HG02970 (cell line): Measurements from ENCODE around the gene ATP5ME.
A peak's percentile ranks its signal among the peaks of the same experiment; 100 is the strongest.
"Not testable (repeated sequence)": the region's sequence is repeated elsewhere in the genome, so short reads cannot be mapped to it uniquely, and the experiment has no call there.

Experiments
- ATAC-seq: cut with Tn5 transposase; IDR thresholded peaks from one replicate; pipeline ENCODE4 v1.9.1; 2021; ENCODE audit warnings: mild to moderate bottlenecking, moderate library complexity, moderate number of reproducible peaks; ENCODE audit not compliant: unreplicated experiment, low FRiP score

ATP5ME gene, protein sequence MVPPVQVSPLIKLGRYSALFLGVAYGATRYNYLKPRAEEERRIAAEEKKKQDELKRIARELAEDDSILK

DNA sequence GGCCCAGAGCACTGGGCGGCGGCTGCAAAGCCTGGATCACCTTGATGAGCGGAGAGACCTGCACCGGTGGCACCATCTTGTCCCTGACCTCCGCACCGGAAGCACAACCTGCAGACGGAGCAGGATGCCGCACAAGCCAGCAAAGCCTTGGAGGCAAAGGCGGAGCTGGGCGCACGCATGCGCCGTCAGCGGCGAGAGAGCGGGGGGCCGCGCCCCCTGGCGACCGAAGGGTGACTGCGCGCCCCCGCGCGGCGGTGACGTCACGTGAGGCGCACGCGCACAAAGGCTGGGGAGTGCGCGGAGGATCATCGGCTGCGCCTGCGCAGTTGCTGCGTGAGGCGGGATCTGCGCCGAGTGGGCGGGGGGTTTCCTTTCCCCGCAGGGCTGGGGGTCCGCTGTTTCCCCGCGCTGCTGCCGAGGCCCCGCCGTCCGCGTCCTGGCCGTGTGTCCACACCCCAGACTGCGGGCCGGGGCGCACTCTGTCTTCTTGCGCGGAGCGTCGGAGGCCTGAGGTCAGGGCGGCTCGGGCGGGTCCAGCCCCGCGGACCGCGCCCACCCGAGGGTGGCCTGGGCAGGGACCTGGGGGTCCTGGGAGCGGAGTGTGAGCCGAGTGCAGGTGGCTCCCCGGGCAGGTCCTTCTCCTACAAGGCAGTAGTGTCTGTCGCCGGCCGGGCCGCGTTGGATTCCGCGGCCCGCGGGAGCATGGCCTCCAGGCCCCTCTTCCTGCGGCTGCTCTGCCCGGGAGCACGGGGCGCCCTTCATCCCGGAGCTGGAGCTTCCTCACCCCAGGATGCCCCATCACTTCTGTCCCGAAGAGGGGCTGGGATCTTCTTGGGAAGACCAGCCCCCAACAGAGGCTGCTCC lies at the start of gene ATP5ME, which contains the start of gene MYL5:
TSS of gene ATP5ME (minus strand) at position 105 of the 864 bp plus-strand sequence. CDS start at position 76, 29 bp downstream.
TSS of gene MYL5 (plus strand) at position 371 of the 864 bp plus-strand sequence. CDS start 3,485 bp downstream, outside the sequence.
- ATAC-seq: peak; percentile 81

DNA sequence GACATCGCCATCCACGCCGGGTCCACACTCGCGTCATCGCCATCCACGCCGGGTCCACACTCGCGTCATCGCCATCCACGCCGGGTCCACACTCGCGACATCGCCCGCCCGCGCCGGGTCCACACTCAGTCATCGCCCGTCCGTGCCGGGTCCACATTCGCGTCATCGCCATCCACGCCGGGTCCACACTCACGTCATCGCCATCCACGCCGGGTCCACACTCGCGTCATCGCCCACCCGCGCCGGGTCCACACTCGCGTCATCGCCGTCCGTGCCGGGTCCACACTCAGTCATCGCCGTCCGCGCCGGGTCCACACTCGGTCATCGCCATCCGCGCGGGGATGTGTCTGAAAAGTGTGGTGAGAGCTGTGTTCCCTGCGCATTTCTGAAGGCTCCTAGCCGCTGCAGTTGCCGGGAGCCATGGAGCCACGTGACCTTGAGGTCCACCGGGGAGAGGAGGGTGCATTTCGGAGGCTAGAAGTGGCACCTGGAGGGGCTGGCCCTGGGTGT lies 48.8 kb upstream of the ATP5ME start:
- no peak for ATAC-seq

DNA sequence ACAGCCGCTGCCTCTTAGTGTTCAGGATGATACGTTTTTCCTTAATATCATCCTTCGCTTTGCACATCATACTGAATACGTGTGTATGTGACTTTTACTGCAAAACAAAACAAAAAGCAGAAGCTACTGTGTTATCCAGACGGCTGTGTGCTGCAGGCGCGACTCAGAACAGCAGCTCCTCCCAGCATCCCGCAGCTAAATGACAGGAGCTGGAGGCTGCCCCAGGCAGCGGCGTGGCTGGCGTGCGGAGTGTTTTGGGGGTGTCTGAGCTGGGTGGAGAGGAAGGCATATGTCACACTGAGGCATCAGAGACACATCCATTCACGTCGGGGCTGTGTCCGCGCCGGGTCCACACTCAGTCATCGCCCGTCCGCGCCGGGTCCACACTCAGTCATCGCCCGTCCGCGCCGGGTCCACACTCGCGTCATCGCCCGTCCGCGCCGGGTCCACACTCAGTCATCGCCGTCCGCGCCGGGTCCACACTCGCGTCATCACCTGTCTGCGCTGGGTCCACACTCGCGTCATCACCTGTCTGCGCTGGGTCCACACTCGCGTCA lies 48.2 kb upstream of the ATP5ME start:
- ATAC-seq: no peak

DNA sequence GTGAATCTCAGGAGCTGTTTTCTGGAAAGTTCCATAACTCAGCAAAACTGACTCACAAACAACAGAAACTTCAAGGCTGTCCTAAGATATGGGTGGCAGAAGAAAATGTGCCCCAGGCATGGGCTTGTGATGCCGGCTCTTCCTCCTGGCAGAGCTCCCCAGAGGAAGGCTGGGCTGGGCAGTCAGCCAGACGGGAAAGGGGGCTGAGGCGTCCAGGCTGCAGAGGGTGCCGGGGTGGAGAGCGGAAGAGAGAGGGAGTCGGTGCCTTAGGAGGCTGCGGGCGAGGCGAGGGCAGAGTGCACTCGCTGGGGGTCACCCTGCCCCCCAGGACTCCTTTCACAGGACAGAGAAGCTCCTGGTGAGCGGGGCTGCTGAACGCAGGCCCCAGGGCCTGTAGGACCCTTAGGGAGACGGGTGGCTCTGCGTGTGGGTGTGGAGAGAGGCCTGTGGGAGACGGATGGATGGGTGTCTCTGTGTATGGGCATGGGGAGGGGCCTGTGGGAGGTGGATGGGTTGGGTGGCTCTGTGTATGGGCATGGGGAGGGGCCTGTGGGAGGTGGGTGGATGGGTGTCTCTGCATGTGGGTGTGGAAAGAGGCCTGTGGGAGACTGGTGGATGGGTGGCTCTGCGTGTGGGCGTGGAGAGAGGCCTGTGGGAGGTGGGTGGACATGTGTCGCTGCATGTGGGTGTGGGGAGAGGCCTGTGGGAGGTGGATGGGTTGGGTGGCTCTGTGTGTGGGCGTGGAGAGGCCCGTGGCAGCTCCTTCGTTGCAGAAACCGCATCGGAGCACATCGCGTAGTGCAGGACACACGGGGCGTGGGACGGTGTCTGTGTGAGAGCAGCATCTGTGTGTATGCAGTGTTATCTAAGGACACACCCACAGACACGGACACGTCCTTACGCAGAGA lies 47.4 kb upstream of the ATP5ME start:
- ATAC-seq: no peak

DNA sequence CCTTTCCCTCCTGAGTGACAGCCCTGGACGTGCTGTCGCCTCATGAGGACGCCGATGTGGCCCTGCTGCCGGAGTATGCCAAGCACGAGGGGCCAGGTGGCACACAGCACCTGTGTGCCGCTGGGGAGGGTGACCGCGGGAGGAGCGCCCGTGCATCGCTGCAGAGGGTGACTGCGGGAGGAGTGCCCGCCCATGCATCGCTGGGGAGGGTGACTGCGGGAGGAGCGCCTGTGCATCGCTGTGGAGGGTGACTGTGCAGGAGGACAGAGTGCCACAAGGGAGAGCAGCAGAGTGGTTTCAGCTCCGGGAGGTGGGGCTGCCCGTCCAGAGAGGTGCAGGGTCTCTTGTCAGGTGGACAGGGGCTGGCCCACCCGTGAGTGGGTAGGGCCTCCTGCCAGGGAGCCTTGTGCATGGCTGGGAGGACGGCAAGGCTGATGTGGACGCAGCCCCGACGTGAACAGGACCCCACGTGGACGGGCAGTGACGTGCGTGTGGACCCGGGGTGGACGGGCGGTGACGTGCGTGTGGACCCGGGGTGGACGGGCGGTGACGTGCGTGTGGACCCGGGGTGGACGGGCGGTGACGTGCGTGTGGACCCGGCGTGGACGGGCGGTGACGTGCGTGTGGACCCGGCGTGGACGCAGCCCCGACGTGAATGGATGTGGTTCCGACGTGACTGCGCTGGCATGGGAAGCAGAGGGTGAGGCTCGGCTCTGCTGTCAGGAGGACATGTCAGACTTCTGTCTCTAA lies 46.2 kb upstream of the ATP5ME start:
- no peak for ATAC-seq

DNA sequence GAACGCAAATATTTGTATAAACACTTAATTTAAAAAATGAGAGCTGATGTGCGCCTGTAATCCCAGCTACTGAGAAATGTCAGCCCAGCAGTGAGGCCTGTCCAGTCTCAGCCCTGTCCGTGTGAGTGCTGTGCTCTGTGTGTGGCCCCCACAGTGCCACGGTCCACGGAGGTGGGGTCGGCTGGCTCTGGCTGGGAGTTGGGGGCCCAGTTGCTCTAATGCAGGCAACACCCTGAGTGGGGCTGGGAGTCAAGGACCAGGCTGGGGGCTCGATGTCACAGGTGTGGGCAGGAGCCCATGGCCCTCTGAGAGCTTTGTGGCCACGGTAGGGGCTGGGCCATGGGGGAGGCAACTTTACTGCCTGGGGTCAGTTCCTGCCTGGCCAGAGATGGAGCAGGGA lies 44.4 kb upstream of the ATP5ME start:
- no peak for ATAC-seq

DNA sequence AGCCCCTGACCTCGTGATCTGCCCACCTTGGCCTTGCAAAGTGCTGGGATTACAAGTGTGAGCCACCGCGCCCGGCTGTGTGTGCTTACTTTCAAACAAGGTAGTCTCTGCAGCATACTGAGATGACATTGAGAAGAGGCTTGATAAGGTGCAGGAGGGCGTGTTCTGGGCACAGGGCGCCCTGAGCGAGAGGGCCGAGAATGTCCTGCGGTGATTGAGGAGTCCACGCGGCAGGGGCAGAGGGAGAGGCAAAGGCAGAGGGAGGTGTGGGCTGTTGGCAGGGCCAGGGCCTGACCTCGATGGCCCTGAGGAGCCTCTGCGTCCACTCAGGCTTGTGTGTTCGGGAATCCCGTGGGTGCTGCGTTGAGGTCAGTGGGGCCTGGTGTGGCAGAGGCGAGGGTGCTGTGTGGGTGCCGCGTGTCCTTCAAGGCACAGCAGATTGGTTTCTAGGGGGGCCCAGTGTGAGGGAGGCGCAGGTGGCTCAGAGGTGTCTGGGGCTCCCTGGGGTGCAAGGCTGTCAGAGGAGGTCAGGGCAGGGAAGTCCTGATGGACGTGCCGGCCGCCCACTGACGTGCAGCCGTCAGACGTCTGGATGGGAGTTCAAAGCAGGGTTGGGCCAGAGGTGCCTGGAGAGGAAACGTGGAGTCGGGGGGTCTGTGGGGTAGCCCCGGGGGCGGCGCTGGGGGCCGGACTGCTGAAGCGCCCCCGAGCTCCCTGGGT lies 43.7 kb upstream of the ATP5ME start:
- ATAC-seq: no peak

DNA sequence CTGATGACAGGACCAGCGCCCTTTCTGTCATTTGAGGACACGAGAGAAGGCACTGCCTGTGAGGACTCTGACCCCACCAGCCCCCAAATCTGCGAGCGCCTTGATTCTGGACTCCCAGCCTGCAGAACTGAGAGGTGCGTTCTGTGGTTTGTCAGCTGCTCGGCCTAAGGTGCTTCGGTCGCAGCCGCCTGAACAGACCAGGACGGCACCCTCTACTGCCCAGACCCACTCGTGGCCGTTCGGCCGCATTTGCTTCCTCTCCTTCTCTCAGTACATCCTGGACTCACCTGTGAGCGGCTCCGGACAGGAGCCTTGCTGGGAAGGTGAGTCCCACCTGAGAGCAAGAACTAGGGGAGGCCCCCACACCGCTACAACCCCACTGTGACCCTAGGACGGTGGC lies 40.0 kb upstream of the ATP5ME start:
- ATAC-seq: no peak

DNA sequence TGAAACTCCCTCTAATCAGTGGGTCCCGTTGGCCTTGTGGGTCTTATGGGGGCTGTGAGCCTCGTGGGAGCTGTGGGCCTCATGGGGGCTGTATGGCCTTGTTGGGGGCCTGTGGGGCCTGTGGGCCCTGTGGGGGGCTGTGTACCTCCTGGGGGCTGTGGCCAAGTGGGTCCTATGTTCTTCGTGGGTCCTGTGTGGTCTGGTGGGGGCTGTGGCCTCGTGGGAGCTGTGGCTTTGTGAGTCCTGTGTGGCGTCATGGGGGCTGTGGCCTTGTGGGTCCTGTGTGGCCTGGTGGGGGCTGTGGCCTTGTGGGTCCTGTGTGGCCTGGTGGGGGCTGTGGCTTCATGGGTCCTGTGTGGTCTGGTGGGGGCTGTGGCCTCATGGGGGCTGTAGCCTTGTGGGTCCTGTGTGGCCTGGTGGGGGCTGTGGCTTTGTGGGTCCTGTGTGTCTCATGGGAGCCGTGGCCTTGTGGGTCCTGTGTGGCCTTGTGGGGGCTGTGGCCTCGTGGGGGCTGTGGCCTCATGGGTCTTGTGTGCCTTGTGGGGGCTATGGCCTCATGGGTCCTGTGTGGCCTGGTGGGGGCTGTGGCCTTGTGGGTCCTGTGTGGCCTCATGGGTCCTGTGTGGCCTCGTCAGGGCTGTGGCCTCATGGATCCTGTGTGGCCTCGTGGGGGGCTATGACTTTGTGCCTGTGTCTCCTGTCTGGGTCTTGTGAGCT lies 39.0 kb upstream of the ATP5ME start:
- no peak for ATAC-seq

DNA sequence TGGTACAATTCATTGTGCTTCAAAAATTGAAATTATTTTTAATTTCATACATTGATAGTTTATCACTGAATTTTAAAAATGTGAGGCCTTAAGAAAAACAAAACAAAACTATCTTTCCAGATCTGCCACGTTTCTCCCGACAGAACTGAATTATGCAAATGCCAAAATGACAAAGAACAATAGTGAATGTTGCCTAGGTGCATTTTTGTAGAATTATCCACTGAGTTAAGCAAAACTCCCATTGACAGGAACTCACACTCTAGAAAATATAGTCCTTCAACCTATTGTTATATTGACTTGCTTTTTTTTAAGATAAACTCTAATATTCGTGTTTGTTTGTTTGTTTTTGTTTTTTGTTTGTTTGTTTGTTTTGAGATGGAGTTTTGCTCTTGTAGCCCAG lies 38.0 kb upstream of the ATP5ME start:
- no peak for ATAC-seq

DNA sequence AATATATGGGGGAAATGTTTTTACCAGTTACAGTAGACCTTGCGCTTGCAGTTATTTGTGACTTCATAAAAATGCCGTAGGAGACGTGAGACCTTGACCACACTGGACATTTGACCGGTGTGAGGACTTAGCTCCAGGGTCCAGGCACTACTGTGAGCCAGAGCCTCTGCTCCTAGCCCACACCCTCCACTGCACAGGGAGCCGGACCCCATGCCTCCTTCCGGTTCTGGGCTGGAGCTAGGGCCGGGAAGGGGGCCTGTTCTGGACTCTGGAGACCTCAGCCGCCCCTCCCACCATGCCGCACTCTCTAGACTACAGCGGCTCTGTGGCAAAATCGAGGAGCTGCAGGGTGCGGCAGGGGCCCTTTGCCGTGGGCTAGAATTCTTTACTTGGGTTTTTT lies 36.8 kb upstream of the ATP5ME start:
- no peak for ATAC-seq

DNA sequence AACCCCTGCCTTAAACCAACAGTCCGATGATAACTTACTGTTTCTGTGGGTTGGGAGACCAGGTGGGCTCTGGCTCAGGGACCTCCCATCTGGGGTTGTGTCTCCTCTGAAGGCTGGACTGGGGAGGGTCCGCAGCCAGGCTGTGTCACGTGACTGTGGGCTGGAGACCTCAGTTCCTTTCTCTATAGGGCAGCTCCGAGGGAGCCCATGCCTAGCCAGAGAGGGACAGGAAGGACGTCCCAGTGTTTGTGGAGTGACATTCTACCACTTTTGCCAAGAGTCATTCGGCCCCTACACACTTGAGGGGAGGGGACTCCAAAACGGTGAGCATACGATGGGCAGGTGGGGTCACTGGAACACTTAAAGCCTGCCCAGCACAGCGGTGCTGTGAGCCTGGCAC lies 36.0 kb upstream of the ATP5ME start:
- no peak for ATAC-seq

DNA sequence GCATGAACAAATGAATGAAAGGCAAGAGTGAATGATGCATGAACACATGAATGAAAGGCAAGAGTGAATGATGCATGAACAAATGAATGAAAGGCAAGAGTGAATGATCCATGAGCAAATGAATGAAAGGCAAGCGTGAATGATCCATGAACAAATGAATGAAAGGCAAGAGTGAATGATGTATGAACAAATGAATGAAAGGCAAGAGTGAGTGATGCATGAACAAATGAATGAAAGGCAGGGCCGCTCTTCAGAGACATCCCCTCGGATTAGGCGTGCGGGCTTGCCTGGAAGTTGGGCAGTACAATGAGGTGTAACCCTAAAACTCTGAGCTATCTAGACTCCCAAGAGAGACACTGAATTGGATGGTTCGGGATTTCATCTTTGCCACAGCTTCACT lies 35.3 kb upstream of the ATP5ME start:
- no peak for ATAC-seq

DNA sequence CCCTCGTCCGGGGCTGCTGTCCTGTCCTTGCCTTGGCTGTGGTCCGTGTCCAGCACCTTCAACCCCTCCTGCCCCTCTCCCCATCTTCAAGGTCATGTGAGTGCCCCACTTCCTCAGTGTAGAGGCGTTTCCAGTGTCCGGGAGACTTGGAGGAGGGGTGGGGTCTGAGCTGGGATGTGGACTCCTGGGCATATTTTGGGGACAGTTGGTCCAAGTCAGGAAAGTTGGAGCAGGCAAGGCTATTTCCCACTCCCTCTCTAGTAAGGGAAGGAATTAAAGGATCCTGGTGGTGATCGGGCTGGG lies 34.5 kb upstream of the ATP5ME start:
- ATAC-seq: no peak

DNA sequence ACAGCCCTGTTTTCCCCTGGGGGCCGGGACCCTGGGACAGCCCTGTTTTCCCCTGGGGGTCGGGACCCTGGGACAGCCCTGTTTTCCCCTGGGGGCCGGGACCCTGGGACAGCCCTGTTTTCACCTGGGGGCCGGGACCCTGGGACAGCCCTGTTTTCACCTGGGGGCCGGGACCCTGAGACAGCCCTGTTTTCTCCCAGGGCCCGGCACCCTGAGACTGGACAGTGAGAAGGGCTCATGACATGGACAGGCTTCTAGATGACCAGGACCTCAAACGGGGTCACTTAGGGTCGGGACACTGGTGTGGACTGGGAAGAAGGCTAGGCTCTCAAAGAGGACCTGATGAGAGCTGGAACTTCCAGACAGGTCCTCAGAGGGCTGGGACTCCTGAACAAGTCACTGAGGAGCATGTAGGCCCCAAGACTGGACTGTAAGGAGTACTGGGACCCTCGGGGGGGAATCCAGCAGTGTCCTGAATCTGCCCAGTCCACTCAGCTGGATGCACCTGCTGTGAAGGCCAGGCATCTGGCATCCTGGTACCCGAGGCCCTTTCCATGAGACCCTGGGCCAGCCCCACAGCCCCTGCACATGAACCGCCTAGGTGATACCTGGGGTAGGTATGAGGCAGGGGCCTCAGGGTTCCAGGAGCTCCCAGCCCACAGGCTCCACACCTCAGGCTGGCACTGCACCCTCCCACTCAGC lies 34.0 kb upstream of the ATP5ME start:
- no peak for ATAC-seq

DNA sequence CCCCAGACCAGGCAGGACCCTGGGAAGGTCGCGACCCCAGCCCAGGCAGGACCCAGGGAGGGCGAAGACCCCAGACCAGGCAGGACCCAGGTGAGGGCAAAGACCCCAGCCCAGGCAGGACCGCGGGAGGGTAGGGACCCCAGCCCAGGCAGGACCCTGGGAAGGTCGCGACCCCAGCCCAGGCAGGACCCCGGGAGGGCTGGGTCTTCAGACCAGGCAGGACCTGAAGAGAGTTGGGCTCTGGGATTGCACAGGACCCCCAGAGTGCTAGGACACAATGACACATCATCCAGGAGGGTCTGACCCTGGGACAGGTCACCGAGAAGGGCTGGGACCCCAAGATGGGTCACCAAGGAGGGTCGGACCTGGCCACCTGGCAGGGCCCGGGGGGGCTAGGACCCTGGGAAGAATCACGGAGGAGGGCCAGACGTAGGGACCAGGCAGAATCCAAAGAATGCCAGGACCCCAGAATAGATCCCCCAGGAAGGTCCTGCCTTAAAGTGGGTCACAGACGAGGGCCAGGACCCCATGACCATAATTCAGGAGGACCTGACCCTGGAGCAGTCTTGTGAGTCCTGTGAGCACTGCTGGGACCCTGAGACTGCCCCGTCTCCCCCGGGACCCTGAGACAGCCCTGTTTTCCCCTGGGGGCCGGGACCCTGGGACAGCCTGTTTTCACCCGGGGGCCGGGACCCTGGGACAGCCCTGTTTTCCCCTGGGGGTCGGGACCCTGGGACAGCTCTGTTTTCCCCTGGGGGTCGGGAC lies 32.9 kb upstream of the ATP5ME start:
- ATAC-seq: no peak

DNA sequence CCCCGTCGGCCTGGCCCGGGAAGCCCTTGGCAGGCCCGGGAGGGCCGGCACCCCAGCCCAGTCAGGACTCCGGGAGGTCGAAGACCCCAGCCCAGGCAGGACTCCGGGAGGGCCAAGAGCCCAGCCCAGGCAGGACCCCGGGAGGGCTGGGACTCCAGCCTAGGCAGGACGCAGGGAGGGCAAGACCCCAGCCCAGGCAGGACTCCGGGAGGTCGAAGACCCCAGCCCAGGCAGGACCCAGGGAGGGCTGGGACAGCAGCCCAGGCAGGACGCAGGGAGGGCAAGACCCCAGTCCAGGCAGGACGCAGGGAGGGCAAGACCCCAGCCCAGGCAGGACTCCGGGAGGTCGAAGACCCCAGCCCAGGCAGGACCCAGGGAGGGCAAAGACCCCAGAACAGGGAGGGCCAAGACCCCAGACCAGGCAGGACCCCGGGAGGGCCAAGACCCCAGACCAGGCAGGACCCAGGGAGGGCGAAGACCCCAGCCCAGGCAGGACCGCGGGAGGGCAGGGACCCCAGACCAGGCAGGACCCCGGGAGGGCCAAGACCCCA lies 32.1 kb upstream of the ATP5ME start:
- ATAC-seq: not testable (repeated sequence)
